Measurements from ENCODE around the gene RECK.
A peak's percentile ranks its signal among the peaks of the same experiment; 100 is the strongest.
"Not testable (repeated sequence)": the region's sequence is repeated elsewhere in the genome, so short reads cannot be mapped to it uniquely, and the experiment has no call there.

RECK gene

GRCh38 chr9:36118201-36118600 lies 81.5 kb downstream of the RECK start:
- no peak for DNase-seq

- no peak for DNase-seq
Observed at GRCh38 chr9:36118706-36119105, 82.0 kb downstream of the RECK start.

- DNase-seq: no peak
Observed at GRCh38 chr9:36119476-36119875, 82.8 kb downstream of the RECK start.

- DNase-seq: no peak
Observed at GRCh38 chr9:36120705-36121104, 84.0 kb downstream of the RECK start.

- no peak for DNase-seq
Observed at GRCh38 chr9:36121971-36122370, 85.3 kb downstream of the RECK start.

GRCh38 chr9:36123515-36123914 lies 86.8 kb downstream of the RECK start:
- no peak for DNase-seq

- DNase-seq: no peak
Observed at GRCh38 chr9:36125062-36125855, 88.5 kb downstream of the RECK start.

GRCh38 chr9:36126016-36126730 lies 89.5 kb downstream of the RECK start:
- DNase-seq: no peak

GRCh38 chr9:36127652-36128244 lies 91.0 kb downstream of the RECK start:
- no peak for DNase-seq

- DNase-seq: no peak
Observed at GRCh38 chr9:36128349-36128748, 91.6 kb downstream of the RECK start.

GRCh38 chr9:36129139-36129538 lies 92.4 kb downstream of the RECK start:
- DNase-seq: no peak

GRCh38 chr9:36131666-36132065 lies 95.0 kb downstream of the RECK start:
- DNase-seq: not testable (repeated sequence)

- DNase-seq: peak; percentile 52
Observed at GRCh38 chr9:36132086-36132485, 95.4 kb downstream of the RECK start.

GRCh38 chr9:36134761-36135505 lies 98.2 kb downstream of the RECK start:
- no peak for DNase-seq

- DNase-seq: no peak
Observed at GRCh38 chr9:36135741-36136271, 99.1 kb downstream of the RECK start.

- peak; percentile 77 for DNase-seq
Observed at GRCh38 chr9:36136272-36136893, 99.7 kb downstream of the RECK start, which contains the start of gene GLIPR2. Gene GLIPR2, plus strand, starts transcription at chr9:36136733. Its CDS starts 46 bp downstream, at chr9:36136779.

- DNase-seq: no peak
Observed at GRCh38 chr9:36136894-36137391, 100.2 kb downstream of the RECK start.

- no peak for DNase-seq
Observed at GRCh38 chr9:36137392-36138004, 100.8 kb downstream of the RECK start.

- DNase-seq: no peak
Observed at GRCh38 chr9:36138496-36138895, 101.8 kb downstream of the RECK start.

GRCh38 chr9:36138901-36139300 lies 102.2 kb downstream of the RECK start:
- DNase-seq: no peak

All from EL (cell line).